ENCODE results near the gene SRC. TPM values are rescaled to one million over a fixed set of nuclear protein-coding genes. Genes with fewer than 3 reads are reported as not detected.

SRC gene
- total RNA-seq, 1 donor from 2014 or later = 15.4 TPM

DNA sequence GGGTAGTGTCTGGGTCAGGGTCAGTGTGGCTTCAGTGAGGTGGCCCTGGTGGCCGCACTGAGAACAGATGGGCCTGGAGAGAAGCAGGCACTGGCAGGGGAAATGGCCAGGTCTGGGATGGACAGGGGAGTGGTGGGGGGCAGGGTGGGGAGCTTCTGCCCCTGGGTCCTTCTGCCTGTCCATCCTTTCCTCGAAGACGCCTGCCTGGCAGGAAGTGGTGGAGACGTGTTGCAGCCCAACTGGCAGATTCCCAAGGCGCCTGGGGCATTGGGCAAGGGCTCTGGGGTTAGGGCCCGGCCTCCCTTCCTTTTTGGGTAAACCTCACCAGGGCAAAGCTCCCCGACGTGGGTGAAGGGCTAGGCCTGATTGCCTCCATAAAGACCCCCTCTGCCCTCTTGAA lies 10.4 kb downstream of the SRC start:
- no peak overlapping the region for H3K27ac Mint-ChIP-seq
- Histone ChIP-seq H3K79me2 (ENCODE audit: low read depth) (peaks cover 87% of the 10 kb centered on the region), H3K36me3 (no peaks in the 10 kb centered on the region)

DNA sequence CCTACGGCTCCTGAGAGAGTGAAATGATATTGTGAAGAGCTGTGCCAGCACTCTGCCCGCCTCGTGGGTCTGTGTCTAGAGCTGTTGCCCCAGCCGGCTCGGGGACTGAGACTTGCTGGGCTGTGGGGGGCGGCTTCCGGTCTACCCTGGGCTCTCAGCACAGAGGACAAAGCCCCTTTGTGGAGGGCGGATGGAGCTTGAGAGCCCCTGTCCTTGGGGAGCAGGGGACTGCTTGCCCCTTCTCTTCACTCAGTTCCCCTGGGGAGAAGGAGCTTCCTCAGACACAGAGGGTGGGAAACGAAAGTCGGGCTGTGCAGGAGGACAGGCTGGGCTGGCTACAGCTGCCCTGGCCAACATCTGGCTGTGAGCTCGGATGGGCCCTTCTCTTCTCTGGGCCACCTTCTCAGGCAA lies 11.0 kb downstream of the SRC start:
- no peak overlapping the region for H3K27ac ChIP-seq
- H4K20me1 ChIP-seq (ENCODE audit: low read depth) = peaks cover 92% of the 10 kb centered on the region
- H3K9me3 ChIP-seq (ENCODE audit: low read depth) = no peaks in the 10 kb centered on the region
- H3F3A ChIP-seq (ENCODE audit: low read depth) = no peaks in the 10 kb centered on the region
- H3K9ac ChIP-seq = no peak overlapping the region
- no peak overlapping the region for H3K4me3 ChIP-seq
- H3K9me3 Mint-ChIP-seq = no peaks in the 10 kb centered on the region
- H2AFZ ChIP-seq (replicated peaks) = no peak overlapping the region
- no peaks in the 10 kb centered on the region for H3K36me3 Mint-ChIP-seq
- H3K27me3 ChIP-seq = no peaks in the 10 kb centered on the region
- no peak overlapping the region for H3K27ac Mint-ChIP-seq
- H3K4me3 Mint-ChIP-seq = no peak overlapping the region
- peaks cover 86% of the 10 kb centered on the region for H3K79me2 ChIP-seq (ENCODE audit: low read depth)
- H3K36me3 ChIP-seq = no peaks in the 10 kb centered on the region
- TF ChIP-seq EZH2 (IDR thresholded peaks at IDR 0.05) = no peak
- TF ChIP-seq, protein P1, sequence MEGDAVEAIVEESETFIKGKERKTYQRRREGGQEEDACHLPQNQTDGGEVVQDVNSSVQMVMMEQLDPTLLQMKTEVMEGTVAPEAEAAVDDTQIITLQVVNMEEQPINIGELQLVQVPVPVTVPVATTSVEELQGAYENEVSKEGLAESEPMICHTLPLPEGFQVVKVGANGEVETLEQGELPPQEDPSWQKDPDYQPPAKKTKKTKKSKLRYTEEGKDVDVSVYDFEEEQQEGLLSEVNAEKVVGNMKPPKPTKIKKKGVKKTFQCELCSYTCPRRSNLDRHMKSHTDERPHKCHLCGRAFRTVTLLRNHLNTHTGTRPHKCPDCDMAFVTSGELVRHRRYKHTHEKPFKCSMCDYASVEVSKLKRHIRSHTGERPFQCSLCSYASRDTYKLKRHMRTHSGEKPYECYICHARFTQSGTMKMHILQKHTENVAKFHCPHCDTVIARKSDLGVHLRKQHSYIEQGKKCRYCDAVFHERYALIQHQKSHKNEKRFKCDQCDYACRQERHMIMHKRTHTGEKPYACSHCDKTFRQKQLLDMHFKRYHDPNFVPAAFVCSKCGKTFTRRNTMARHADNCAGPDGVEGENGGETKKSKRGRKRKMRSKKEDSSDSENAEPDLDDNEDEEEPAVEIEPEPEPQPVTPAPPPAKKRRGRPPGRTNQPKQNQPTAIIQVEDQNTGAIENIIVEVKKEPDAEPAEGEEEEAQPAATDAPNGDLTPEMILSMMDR (IDR thresholded peaks at IDR 0.05) = no peak
- no peak for TF ChIP-seq EZH2phosphoT487 (IDR thresholded peaks at IDR 0.05)
- H3K27me3 Mint-ChIP-seq (ENCODE audit: insufficient read depth, low read depth) = peaks cover 3% of the 10 kb centered on the region
- peaks cover 28% of the 10 kb centered on the region for H3K4me1 Mint-ChIP-seq
- no peak overlapping the region for H3K4me2 ChIP-seq
- peaks cover 3% of the 10 kb centered on the region for H3K4me1 ChIP-seq
- DNase-seq (ENCODE audit: low spot score) = no peak

More for the DNA sequence above, 10.4 kb downstream of the SRC start:
- H3K4me3 Mint-ChIP-seq = no peak overlapping the region
- no peak overlapping the region for H3K4me2 ChIP-seq
- no peaks in the 10 kb centered on the region for H3K9me3 ChIP-seq (ENCODE audit: low read depth)
- H3F3A ChIP-seq (ENCODE audit: low read depth) = no peaks in the 10 kb centered on the region
- no peak for DNase-seq (ENCODE audit: low spot score)
- TF ChIP-seq EZH2phosphoT487 (IDR thresholded peaks at IDR 0.05) (no peak), EZH2 (IDR thresholded peaks at IDR 0.05) (no peak)
- TF ChIP-seq, protein P1 (IDR thresholded peaks at IDR 0.05) = no peak
- peaks cover 3% of the 10 kb centered on the region for H3K27me3 Mint-ChIP-seq (ENCODE audit: insufficient read depth, low read depth)
- H3K9ac ChIP-seq = no peak overlapping the region
- H3K4me3 ChIP-seq = no peak overlapping the region
- H3K4me1 Mint-ChIP-seq = peaks cover 31% of the 10 kb centered on the region
- H4K20me1 ChIP-seq (ENCODE audit: low read depth) = peaks cover 97% of the 10 kb centered on the region
- no peak overlapping the region for H3K27ac ChIP-seq
- peaks cover 3% of the 10 kb centered on the region for H3K4me1 ChIP-seq
- H2AFZ ChIP-seq (replicated peaks) = no peak overlapping the region
- peaks cover 3% of the 10 kb centered on the region for H3K36me3 Mint-ChIP-seq
- H3K27me3 ChIP-seq = no peaks in the 10 kb centered on the region
- no peaks in the 10 kb centered on the region for H3K9me3 Mint-ChIP-seq

DNA sequence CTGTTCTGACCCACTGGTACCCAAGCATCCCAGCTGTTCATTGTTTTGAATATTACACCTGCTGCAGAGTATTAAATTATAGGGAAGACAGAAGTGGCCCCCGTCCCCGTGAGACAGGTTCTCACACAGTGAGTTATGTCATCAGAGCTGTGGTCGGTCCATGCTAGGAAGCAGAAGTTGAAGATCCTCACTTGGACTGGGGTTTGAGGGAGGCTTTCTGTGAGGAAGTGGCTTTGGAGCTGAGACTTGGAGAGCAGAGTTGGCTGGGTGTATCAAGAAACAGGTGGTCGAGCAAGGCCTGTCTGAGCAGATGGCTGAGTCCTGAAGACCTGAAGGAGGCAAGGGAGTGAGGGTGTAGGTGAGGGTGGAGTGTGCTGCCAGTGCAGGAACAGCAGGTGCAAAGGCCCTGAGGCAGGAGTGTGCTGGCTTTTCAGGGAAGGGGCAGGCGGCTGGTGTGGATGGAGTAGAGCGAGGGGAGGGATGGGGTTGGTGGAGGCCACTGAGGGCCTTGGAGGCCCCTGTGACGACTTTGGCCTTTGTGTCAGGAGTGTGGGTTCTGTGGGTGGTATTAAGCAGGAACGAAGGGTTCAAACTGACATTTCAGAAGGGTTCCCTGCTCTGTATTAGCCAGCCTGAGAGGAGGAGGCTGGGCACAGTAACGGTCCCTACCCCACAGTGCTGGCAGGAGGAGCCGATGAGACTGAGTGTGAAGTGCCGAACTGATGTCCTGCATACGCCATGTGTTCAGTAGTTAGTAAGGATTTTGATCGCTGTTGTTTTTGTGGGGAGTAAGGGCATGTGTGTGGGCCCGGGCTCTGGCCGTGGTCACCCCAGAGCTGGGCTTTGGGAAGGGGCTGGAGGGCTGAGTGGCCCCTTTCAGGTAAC lies 11.8 kb downstream of the SRC start:
- Histone ChIP-seq H3K36me3 (no peaks in the 10 kb centered on the region), H3K4me2 (no peak overlapping the region), H4K20me1 (ENCODE audit: low read depth) (peaks cover 92% of the 10 kb centered on the region), H2AFZ (replicated peaks) (no peak overlapping the region), H3K9me3 (ENCODE audit: low read depth) (no peaks in the 10 kb centered on the region), H3K4me1 (peaks cover 3% of the 10 kb centered on the region), H3F3A (ENCODE audit: low read depth) (no peaks in the 10 kb centered on the region), H3K9ac (no peak overlapping the region), H3K4me3 (no peak overlapping the region), H3K79me2 (ENCODE audit: low read depth) (peaks cover 87% of the 10 kb centered on the region), H3K27me3 (no peaks in the 10 kb centered on the region), H3K27ac (peak overlapping the region; percentile 20)
- no peaks in the 10 kb centered on the region for H3K36me3 Mint-ChIP-seq
- peaks cover 3% of the 10 kb centered on the region for H3K27me3 Mint-ChIP-seq (ENCODE audit: insufficient read depth, low read depth)
- DNase-seq (ENCODE audit: low spot score) = no peak
- peaks cover 27% of the 10 kb centered on the region for H3K4me1 Mint-ChIP-seq
- H3K27ac Mint-ChIP-seq = peak overlapping the region; percentile 70
- no peaks in the 10 kb centered on the region for H3K9me3 Mint-ChIP-seq
- no peak overlapping the region for H3K4me3 Mint-ChIP-seq
- TF ChIP-seq, protein P1 (IDR thresholded peaks at IDR 0.05) = no peak
- TF ChIP-seq EZH2phosphoT487 (IDR thresholded peaks at IDR 0.05) = no peak
- no peak for TF ChIP-seq EZH2 (IDR thresholded peaks at IDR 0.05)
